SW480 (cell line): ENCODE data around the gene TXNDC9.
"Not testable (repeated sequence)": the region's sequence is repeated elsewhere in the genome, so short reads cannot be mapped to it uniquely, and the experiment has no call there.

ENCODE experiments used
- DNase-seq: peaks from one replicate; pipeline ENCODE4 v3.0.0-alpha.2; 2016; ENCODE audit warnings: low spot score

The TXNDC9 gene

DNA sequence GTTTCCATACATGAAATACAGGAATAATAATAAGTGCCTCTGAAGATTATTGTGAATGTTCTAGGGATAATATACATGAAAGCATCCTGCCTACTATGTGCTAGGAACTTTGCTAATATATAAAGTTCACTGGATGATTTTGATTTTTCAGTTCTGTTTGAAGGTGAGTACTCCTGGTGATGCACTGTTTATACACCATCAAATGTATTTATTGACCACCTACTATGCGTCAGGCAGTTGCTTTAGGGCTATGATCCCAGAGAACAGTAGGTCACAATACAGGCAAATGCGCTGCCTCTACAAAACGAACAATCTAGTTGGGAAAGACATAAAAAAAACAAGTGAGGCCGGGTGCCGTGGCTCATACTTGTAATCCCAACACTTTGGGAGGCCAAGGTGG is 10.7 kb downstream of the TXNDC9 start:
- DNase-seq, result no peak

DNA sequence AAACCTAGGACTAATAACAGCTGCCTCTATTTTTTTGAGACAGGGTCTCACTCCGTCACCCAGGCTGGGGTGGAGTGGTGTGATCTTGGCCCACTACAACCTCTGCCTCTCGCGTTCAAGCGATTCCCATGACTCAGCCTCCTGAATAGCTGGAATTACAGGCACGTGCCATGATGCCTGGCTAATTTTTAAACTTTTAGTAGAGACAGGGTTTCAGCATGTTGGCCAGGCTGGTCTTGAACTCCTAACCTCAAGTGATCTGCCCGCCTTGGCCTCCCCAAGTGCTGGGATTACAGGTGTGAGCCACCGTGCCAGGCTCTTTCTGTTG is 18.3 kb downstream of the TXNDC9 start:
- not testable (repeated sequence) for DNase-seq

DNA sequence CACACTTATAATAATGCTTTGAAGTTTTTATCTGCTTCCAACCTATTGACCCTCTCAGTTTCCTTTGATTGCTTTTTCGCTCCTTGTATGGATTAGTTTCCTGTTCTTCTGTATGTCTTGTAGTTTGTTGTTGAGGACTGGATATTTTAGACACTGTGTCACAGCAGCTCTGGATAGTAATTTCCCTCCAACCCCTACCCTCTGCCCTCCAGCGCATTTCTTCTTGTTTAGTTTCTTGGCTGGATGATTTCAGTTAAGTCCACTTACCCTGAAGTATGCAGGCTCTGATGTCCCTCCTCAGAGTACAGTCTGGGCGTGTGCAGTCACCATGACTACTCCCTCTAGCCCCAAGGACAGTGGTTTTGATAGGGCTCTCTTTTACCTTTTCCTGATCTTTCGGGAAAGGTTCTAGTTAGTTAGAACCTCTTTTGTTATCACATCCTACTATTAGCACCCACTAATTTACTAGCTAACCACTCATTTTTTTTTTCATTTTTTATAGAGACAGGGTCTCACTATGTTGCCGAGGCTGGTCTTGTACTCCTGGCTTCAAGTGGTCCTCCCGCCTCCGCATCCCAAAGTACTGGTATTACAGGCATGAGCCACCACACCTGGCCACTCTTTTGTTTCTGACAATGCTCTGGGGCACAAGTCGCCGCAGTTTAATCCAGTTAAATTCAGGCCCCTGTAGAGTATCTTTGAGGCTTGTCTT is 18.8 kb downstream of the TXNDC9 start:
- DNase-seq, result no peak

DNA sequence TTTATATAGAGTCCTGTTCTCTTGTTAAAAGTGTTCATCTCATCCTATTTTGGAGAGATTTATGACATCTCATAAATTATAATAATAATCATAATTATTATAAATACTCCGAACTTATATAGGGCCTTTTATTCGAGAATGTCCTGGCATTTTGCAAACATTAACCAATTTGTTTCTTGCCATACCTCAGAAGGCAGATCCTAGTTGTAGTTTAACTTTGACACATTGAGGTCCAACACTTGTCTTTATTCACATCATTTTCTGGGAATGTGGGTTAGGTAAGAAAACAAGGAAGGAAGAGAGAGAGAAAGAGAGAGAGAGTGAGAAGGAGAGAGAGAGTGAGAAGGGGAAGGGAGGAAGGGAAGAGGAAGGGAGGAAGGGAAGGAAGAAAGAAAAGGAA is 35.0 kb downstream of the TXNDC9 start, which contains the start of gene LYG1:
Gene LYG1, minus strand, starts transcription at position 101 of the 400 bp plus-strand sequence. CDS start 5,527 bp downstream, outside the sequence.
- DNase-seq, result not testable (repeated sequence)

DNA sequence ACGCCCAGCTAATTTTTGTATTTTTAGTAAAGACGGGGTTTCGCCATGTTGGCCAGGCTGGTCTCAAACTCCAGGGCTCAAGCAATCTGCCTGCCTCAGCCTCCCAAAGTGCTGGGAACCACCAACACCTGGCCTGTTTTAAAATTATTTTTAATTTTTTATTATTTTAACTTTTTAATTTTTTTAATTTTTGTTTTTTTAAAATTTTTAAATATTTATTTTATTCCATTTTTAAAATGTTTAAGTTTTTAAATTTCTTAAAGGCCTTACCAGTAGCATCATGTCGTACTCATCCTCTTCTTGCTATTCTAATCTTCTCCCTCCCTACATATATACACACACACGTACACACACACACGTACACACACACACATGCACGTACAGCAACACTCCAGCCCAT is 36.6 kb downstream of the TXNDC9 start:
- DNase-seq, result no peak

DNA sequence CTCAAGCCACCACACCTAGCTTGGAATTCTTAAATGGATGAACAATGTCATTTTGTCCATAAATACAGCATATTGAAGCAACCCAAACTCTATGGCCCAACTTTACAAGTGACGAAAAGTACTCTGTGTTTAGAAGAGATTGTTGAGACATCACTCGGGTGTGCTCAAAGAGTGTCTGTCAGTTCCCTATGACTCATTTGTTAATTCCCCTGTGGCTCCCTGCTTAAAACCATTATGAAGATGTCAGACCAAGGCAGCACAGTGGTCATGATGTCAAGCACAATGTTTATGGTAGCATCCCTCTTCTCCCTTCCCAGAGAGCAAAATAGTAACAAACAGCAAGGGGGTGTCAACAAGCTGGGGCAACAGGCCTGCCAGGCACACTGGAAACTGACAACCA is 38.1 kb downstream of the TXNDC9 start:
- DNase-seq, result no peak

DNA sequence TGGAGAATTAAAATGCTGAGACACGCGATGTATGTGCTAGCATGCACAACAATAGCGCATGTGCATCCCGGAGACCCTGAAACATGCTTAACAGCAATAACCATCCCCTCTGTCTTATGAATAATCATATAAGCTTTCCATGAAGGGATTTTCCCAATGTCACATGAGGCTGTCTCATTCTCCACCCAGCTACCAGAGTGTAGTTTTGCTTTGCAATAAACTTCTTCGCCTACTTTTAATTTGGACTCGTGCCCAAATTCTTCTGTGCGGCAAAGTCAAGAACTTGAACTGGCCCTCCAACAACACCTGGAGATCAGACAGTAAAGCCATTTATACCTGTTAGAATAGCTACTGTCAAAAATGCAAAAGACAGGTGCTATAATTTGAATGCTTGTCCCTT is 50.6 kb downstream of the TXNDC9 start:
- no peak for DNase-seq

DNA sequence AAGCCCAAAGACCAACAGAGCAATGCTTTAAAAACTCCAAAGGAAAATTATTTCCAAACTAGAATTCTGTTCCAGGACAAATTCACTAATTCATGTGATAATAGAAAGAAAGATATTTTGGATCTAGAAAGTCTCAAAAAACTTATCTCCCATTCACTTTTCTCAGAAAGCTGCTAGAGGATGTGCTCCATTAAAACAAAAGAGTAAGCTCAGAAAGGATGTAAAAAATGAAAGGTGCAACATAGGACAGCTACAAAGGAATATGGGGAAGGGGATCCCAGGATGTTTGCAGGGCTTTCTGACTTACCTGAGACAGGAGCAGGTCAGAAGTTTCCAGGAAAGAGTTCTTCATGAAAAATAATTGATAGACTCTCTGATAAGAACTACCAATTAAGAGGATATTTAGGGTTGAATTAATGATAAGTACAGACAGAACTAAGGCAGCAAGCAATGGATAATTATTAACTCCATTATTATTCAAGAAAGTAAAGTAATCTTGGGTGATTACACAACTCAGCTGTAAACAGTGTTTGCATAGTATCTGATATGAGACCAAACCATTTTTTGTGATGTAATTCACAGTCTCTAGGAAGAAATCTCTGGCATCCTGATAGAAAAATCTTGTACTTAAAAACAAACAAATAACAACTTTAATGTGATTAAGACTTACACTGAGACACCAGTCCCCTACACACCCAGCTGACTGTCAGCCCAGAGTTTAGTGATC is 56.0 kb downstream of the TXNDC9 start:
- DNase-seq, result no peak

DNA sequence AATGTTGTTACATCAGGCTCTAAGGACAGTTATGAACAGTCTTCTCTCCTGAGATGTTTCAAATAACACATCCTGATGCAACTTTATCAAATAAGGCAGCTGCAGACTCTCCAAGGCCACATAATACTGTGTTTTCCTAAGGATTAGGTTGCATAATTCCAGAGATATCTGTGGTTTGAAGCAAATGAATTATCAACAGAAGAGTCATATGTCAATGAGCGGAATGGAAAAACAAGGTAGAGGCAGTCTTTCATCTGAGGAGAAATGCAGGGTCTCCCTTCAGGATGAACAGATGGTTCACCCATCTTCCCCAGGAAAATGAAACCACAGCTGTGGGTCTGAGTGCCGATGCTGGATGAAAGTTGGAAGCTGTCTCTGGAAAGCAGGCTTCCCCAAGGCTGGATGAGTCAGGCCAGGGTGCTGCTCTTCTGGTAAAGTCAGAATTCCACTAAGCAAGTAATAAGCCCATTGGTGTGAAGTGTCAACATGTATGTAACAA is 57.3 kb downstream of the TXNDC9 start:
- peak; percentile 71 for DNase-seq

DNA sequence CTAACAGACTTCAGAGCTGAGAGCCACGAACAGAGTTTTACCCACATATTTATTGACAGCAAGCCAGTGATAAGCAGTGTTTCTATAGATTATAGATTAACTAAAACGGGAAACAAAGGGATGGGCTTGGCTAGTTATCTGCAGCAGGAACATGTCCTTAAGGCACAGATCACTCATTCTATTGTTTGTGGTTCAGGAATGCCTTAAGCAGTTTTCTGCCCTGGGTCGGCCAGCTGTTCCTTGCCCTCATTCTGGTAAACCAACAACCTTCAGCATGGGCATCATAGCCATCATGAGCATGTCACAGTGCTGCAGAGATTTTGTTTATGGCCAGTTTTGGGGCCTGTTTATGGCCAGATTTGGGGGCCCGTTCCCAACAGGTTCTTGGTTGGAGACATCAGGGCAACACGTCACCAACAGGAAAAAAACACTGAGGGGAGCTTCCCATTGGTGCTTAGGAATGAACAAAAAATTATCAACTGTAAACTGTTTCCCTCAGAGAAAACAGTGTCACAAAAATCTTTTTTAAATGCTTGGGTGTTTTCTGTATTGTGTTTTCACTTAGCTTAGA is 57.9 kb downstream of the TXNDC9 start:
- DNase-seq, result not testable (repeated sequence)

DNA sequence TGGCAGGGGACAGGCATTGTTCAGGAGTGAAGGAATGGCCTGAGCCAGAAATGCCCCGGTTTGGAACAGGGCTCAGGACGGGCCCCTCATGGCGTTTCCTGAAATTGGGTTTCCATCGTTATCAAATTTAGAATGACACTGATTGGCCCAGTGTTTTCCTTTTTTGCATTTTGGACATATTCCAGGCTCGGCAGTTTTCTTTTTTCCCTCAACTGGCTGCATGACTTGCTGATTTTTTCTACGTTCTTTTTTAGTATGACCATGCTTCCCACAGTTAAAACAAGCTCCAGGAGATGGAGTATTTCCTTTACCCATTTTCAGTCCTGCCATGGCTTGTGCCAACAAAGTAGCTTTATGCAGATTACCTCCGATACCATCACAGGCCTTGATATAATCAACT is 60.3 kb downstream of the TXNDC9 start:
- no peak for DNase-seq
